HFFc6 (cell line): ENCODE data around the gene TCIRG1. TPM values are rescaled to one million over a fixed set of nuclear protein-coding genes. Genes with fewer than 3 reads are reported as not detected.

Source experiments
- DNase-seq: peaks from one replicate; pipeline ENCODE4 v3.0.0-alpha.2; 2018
- H3K27ac Mint-ChIP-seq: 2 replicates; pipeline ENCODE4 v1.8.0; 2020; ENCODE audit warnings: mild to moderate bottlenecking, mixed read lengths
- H3K27me3 Mint-ChIP-seq: 2 replicates; pipeline ENCODE4 v1.8.0; 2021; ENCODE audit warnings: mild to moderate bottlenecking, moderate library complexity, mixed read lengths; ENCODE audit not compliant: insufficient read depth
- H3K36me3 Mint-ChIP-seq: 2 replicates; pipeline ENCODE4 v1.8.0; 2021; ENCODE audit warnings: low read depth, mixed read lengths
- H3K4me1 Mint-ChIP-seq: 2 replicates; pipeline ENCODE4 v1.8.0; 2020; ENCODE audit warnings: low read depth, mixed read lengths
- H3K4me3 Mint-ChIP-seq: 2 replicates; pipeline ENCODE4 v1.8.0; 2020; ENCODE audit warnings: mild to moderate bottlenecking, moderate library complexity, mixed read lengths
- H3K9me3 Mint-ChIP-seq: 2 replicates; pipeline ENCODE4 v1.8.0; 2020; ENCODE audit warnings: mild to moderate bottlenecking, mixed read lengths
- CTCF ChIP-seq: fragments of 200-600 bp; sonication (generic); IDR thresholded peaks from 2 replicates; pipeline ENCODE4 v1.5.0; 2021; ENCODE audit warnings: antibody characterized with exemption, mild to moderate bottlenecking
- total RNA-seq, 6 experiments: library from RNA; stranded (reverse); fragmentation: NEBNext Ultra II Directional; extraction: Animal tissue kit (Norgen Biotek cat#: 25700); gene quantifications; 2 replicates in 1 of 6; 3 replicates in 5 of 6; pipeline ENCODE4 v1.2.3, GENCODE V29; 2021

Gene TCIRG1
- total RNA-seq, 6 experiments from 2014 or later: 113 to 150 (median 131) TPM

- no peak for DNase-seq
- Mint-ChIP-seq H3K4me3 (no peak overlapping the region), H3K4me1 (peaks cover 56% of the 10 kb centered on the region), H3K9me3 (no peaks in the 10 kb centered on the region), H3K27me3 (peaks cover 24% of the 10 kb centered on the region), H3K36me3 (peaks cover 5% of the 10 kb centered on the region), H3K27ac (peak overlapping the region; percentile 58)
- no peak for TF ChIP-seq CTCF
These were observed 21.7 kb upstream of the TCIRG1 start for GRCh38 chr11:68016904-68017817.

- DNase-seq: no peak
- TF ChIP-seq CTCF: no peak
- Mint-ChIP-seq H3K4me3 (no peak overlapping the region), H3K27ac (peak overlapping the region; percentile 43; the same call in 1 of the 2 replicates), H3K27me3 (peaks cover 24% of the 10 kb centered on the region), H3K4me1 (peaks cover 46% of the 10 kb centered on the region), H3K9me3 (no peaks in the 10 kb centered on the region), H3K36me3 (peaks cover 4% of the 10 kb centered on the region)
These were observed 20.7 kb upstream of the TCIRG1 start for GRCh38 chr11:68017980-68018729.

- Mint-ChIP-seq H3K27ac (peak overlapping the region; percentile 42; the same call in 1 of the 2 replicates), H3K27me3 (peaks cover 20% of the 10 kb centered on the region), H3K4me1 (peaks cover 40% of the 10 kb centered on the region), H3K9me3 (no peaks in the 10 kb centered on the region), H3K36me3 (no peaks in the 10 kb centered on the region; the same call in none of the 2 replicates), H3K4me3 (no peak overlapping the region)
- no peak for TF ChIP-seq CTCF
- DNase-seq: no peak
These were observed 20.1 kb upstream of the TCIRG1 start for GRCh38 chr11:68018730-68019190.

GRCh38 chr11:68019486-68019885, 19.3 kb upstream of the TCIRG1 start:
- H3K4me3 Mint-ChIP-seq: no peak overlapping the region
- H3K4me1 Mint-ChIP-seq: peaks cover 39% of the 10 kb centered on the region
- H3K9me3 Mint-ChIP-seq: no peaks in the 10 kb centered on the region
- peaks cover 7% of the 10 kb centered on the region; the same call in 1 of the 2 replicates for H3K36me3 Mint-ChIP-seq
- no peak for DNase-seq
- no peak for TF ChIP-seq CTCF
- peaks cover 20% of the 10 kb centered on the region for H3K27me3 Mint-ChIP-seq
- H3K27ac Mint-ChIP-seq: no peak overlapping the region

GRCh38 chr11:68020575-68020974, 18.2 kb upstream of the TCIRG1 start:
- DNase-seq: no peak
- H3K9me3 Mint-ChIP-seq: no peaks in the 10 kb centered on the region
- H3K27me3 Mint-ChIP-seq: peaks cover 20% of the 10 kb centered on the region
- peaks cover 35% of the 10 kb centered on the region for H3K4me1 Mint-ChIP-seq
- no peak overlapping the region for H3K4me3 Mint-ChIP-seq
- H3K27ac Mint-ChIP-seq: peak overlapping the region; percentile 55
- TF ChIP-seq CTCF: peak; percentile 69
- H3K36me3 Mint-ChIP-seq: peaks cover 18% of the 10 kb centered on the region
